ENCODE results near the gene SH3YL1.

Gene SH3YL1

GRCh38 chr2:274503-274902 lies 10.7 kb upstream of the SH3YL1 start:
- no peak for TF ChIP-seq CTCF (IDR thresholded peaks at IDR 0.05)
- H3K36me3 ChIP-seq = peaks cover 34 to 54% (median 43%) of the 10 kb centered on the region in 3 donors

GRCh38 chr2:273333-273732 lies 9.5 kb upstream of the SH3YL1 start:
- H3K27me3 ChIP-seq = no peaks in the 10 kb centered on the region
- H3K4me3 ChIP-seq = no peak overlapping the region
- H3K9me3 ChIP-seq = no peaks in the 10 kb centered on the region
- no peak overlapping the region for H3K27ac ChIP-seq
- H3K36me3 ChIP-seq = peaks cover 23 to 46% (median 37%) of the 10 kb centered on the region in 3 donors
- peaks cover 0 to 5% (median 0%) of the 10 kb centered on the region in 4 donors for H3K4me1 ChIP-seq
- TF ChIP-seq CTCF (IDR thresholded peaks at IDR 0.05) = no peak
- DNase-seq = no peak
- intact Hi-C loops (cut with DNase I; ENCODE audit: low total_unique reads) = no loop called here

More at GRCh38 chr2:274503-274902, 10.7 kb upstream of the SH3YL1 start:
- DNase-seq = no peak
- Histone ChIP-seq H3K4me1 (peaks cover 0 to 2% (median 0%) of the 10 kb centered on the region in 4 donors), H3K27me3 (no peaks in the 10 kb centered on the region), H3K4me3 (no peak overlapping the region), H3K27ac (no peak overlapping the region), H3K9me3 (no peaks in the 10 kb centered on the region)
- intact Hi-C loops (cut with DNase I; ENCODE audit: low total_unique reads) = no loop called here

GRCh38 chr2:271917-272316 lies 8.1 kb upstream of the SH3YL1 start:
- Histone ChIP-seq H3K4me1 (peaks cover 0 to 5% (median 0%) of the 10 kb centered on the region in 4 donors), H3K9me3 (no peaks in the 10 kb centered on the region), H3K27me3 (no peaks in the 10 kb centered on the region), H3K36me3 (peaks cover 10 to 32% (median 23%) of the 10 kb centered on the region in 3 donors), H3K4me3 (no peak overlapping the region), H3K27ac (no peak overlapping the region)
- no peak for TF ChIP-seq CTCF (IDR thresholded peaks at IDR 0.05)
- intact Hi-C loops (cut with DNase I; ENCODE audit: low total_unique reads) = no loop called here
- no peak for DNase-seq

GRCh38 chr2:270861-271260 lies 7.0 kb upstream of the SH3YL1 start:
- no peak overlapping the region for H3K27ac ChIP-seq
- H3K36me3 ChIP-seq = peaks cover 1 to 31% (median 12%) of the 10 kb centered on the region in 3 donors
- peaks cover 0 to 12% (median 5%) of the 10 kb centered on the region in 4 donors for H3K4me1 ChIP-seq
- no peaks in the 10 kb centered on the region for H3K9me3 ChIP-seq
- intact Hi-C loops (cut with DNase I; ENCODE audit: low total_unique reads) = no loop called here
- no peak for DNase-seq
- H3K27me3 ChIP-seq = no peaks in the 10 kb centered on the region
- no peak for TF ChIP-seq CTCF (IDR thresholded peaks at IDR 0.05)
- no peak overlapping the region for H3K4me3 ChIP-seq

GRCh38 chr2:269356-270030 lies 5.7 kb upstream of the SH3YL1 start:
- no peak overlapping the region for H3K27ac ChIP-seq
- intact Hi-C loops (cut with DNase I; ENCODE audit: low total_unique reads) = no loop called here
- no peak for TF ChIP-seq CTCF (IDR thresholded peaks at IDR 0.05)
- DNase-seq = no peak
- no peaks in the 10 kb centered on the region for H3K9me3 ChIP-seq
- peaks cover 0 to 18% (median 8%) of the 10 kb centered on the region in 4 donors for H3K4me1 ChIP-seq
- no peak overlapping the region for H3K4me3 ChIP-seq
- peaks cover 0 to 24% (median 11%) of the 10 kb centered on the region in 3 donors for H3K36me3 ChIP-seq
- no peaks in the 10 kb centered on the region for H3K27me3 ChIP-seq

All from tibial artery (tissue), 4 donors.